GM19372 (cell line): Measurements from ENCODE around the gene CMSS1.

Experiments used
- ATAC-seq: cut with Tn5 transposase; IDR thresholded peaks from one replicate; pipeline ENCODE4 v1.9.1; 2021; ENCODE audit warnings: mild to moderate bottlenecking, low read depth, moderate library complexity; ENCODE audit not compliant: unreplicated experiment

The CMSS1 gene

GRCh38 chr3:99896482-99896881 is 78.8 kb downstream of the CMSS1 start:
- ATAC-seq: no peak

DNA sequence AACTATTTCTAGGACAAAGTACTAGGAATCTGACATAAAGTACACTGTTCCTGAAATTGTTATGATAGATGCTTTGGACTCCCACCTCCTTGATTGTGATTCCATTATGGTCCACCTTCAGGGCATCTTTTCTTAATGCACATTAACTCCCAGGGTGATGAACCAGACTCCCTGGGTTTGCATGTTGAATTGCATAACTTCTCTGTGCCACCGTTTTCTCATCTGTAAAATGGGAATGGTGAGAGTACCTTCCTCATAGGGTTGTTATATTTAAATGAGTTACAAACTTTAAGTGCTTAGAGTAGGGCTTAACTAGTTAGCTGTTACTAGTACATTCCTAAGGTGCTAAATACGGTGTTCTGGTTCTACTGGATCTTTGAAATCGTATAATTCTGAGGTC is 81.9 kb downstream of the CMSS1 start:
- ATAC-seq: no peak

DNA sequence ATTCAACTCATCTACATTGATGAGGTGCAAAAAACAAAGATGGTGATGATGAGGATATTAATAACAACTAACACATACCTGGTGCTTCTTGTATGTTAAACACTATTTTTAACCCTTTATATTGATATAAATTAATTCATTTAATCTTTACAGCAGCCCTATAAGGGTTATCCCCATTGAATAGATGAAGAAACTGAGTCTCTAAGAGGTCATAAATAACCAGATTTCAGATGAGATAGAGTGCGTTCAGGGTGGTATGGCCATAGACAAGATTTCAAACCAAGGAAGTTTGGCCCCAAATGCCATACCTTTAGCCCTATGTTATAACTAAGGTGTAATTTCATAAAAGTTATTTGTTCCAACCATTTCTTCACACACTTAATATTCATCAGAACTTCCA is 82.6 kb downstream of the CMSS1 start:
- no peak for ATAC-seq

GRCh38 chr3:99901200-99901926 is 83.7 kb downstream of the CMSS1 start:
- ATAC-seq: no peak

- no peak for ATAC-seq
Measured at GRCh38 chr3:99902091-99902490, 84.4 kb downstream of the CMSS1 start.

GRCh38 chr3:99903869-99904268 is 86.2 kb downstream of the CMSS1 start:
- no peak for ATAC-seq

DNA sequence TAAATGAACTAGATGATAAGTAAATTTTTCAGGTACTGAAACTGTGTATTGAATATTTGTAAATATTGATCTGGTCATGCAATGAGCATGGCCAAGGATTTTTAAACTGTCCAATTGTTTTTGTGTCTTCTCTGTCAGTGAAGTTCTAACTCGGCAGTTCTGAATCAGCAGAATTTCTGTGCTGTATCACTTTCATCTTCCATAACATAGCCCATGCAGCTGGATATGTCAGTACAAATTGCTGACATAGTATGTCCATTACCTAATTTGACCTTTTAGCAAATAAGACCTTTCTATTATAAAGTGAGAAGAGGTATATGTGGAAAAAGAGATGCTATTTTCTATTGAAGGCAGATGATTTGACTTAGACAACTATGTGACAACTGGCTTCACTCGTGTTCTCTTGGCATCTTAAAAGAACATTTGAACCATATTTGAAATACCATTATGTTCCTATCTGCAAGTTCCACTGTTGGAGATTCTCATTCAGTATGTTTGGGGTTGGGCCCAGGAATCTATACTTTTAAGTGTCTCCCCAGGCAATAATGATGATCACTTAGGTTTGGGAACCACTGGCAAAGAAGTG is 90.4 kb downstream of the CMSS1 start:
- ATAC-seq: no peak

DNA sequence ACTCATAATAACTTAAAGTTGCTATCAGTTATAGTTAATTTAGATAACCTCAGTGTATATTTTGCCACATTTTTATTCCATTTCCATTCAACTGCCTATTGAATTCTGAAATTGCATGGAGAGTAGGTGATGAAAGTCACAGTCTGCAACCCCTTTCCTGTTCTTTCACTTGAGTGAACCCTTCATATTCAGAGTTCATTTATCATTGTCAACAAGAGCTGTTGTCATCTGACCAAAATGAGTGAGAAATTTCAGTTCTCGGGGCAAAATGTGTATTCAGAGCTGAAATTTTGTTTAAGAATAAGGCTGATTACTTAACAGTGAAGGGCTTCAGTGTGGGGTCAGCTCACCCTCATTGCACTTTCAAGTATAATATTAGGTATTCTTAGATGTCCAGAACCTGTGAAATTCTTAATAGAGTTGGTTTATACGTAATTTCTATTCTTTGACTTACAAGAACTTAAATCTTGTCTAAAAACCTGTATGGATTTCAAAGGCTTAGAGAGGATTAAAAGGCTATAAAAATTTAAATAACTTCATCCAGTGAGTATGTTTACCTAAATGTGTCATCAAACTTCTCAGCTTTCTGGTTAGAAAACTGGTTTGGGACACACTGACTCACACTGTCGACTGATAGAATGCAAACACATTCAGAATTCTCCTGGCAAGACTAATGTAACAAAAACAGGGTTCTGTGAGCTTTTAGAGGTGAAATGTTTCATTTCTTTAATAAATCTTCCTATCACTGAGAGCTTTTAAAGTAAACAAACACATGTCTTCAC is 92.2 kb downstream of the CMSS1 start:
- ATAC-seq: no peak

DNA sequence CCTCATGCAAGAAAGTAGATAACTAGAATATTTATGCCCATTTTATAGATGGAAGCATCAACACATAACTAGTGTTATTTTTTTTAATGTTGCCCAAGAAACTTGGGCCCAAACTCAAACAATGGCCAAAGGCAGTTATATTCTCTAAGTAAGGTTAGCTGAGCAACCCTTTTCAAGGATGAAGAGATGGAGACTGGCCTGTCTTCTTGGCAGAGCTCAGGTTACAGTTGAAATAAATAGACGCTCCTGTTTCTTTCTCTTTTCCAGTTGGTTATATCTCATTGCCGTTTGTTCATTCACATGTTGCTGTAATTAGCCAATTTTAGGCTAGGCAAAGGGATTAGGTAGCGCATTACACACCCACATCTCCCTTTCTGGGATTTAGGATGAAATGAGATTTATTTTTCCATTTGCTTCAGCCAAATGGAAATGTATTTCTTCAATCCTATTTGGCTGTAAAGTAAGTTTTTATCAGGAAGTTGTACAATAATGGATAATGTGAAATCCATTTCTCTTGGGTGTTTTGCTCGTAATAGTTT is 93.2 kb downstream of the CMSS1 start:
- no peak for ATAC-seq

DNA sequence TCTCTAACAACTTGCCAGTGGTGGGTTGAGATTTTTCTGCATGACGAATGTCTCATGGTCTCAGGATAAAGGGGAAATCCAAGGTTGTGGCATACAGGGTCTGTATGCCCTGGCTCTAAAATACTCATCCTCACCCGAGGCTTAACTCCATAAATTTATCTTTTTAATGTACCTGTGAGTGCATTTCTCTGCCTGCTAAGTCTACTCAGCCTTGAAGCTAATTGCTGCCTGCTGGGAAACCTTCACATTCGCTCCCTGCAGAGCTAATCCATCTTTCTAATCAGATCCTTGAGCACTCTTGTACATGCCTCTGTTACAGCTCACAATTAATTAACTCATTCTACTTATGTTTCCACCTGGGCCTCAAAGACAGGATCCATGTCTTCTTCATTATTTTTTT is 93.8 kb downstream of the CMSS1 start:
- no peak for ATAC-seq

GRCh38 chr3:99915906-99916432 is 98.3 kb downstream of the CMSS1 start:
- no peak for ATAC-seq

- ATAC-seq: no peak
Measured at GRCh38 chr3:99918715-99919114, 101.1 kb downstream of the CMSS1 start.

GRCh38 chr3:99919694-99920093 is 102.0 kb downstream of the CMSS1 start:
- ATAC-seq: no peak

DNA sequence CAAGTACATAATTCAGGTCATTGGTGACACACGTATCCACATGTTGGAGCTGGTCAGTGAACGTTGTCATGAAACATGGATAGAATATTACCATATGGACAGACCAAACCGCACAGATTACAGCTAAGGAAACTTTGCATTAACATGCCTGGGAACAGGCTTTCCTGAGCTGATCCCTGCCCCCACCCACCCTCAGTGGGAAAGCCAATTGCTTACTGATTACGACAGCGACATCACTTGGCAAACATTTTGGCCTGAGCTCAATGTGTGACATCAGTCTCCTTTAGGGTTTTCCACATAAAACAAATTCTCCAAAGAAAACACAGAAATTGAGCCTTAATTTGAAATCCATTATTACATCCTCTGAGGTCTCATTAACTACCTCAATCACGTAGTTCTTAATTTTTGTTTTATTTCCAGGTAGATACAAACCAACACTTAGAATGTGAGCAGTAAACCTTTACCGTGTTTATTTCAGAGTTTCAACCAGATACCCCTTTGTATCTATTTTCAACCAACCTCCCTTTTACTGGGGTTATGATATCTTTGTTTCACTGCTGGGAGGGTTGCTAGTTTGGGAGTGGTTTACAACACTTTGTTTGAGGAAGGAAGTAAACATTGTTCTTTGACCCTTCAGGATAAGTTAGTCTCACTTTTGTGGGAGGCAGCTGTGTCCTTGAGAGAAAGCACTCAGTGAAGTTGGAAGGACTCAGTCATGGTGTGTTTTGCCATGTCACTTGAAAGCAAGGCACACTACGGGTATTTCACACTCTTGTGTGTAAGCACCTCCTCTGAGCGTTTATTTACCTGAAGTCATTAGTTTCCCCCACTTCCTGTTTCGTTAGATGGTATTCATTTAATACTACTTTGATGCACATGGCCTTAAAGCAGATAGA is 103.1 kb downstream of the CMSS1 start:
- no peak for ATAC-seq

GRCh38 chr3:99921377-99921695 is 103.7 kb downstream of the CMSS1 start:
- ATAC-seq: no peak

DNA sequence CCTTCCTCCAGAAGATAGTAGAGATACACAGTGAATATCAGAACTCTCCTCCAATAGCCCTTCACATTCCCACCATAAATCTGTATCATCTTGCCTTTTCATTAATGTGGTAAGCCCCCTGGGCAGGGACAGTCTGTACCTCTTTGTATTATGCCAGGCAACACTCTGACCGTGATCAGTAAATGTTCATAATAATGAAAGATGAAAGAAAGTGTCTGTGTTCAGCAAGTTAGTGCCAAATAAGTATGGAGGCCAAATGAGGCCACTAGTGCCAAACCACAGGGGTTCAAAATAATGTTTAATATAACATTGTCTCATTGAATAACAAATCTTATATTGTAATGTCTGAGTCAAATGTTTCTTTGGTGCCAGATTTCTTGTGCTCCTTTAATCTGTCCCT is 104.3 kb downstream of the CMSS1 start:
- no peak for ATAC-seq

DNA sequence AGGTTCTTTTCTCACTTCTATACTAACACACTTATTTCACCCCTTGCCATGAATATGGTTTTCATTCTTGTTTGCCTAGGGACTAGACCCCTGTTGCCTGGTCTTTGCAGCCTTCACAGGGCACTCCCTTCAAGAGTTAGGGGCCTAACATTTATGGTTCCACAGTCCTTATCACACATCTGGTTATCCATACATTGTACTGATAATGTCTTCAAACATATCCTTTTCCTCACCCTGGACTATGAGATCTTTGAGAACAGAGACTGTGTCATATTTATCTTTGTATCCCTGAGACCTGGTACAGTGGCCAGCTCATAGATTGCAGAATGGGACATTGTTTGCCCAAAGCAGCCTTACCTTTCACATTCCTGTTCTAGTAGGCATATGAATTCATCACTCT is 106.2 kb downstream of the CMSS1 start:
- ATAC-seq: no peak

DNA sequence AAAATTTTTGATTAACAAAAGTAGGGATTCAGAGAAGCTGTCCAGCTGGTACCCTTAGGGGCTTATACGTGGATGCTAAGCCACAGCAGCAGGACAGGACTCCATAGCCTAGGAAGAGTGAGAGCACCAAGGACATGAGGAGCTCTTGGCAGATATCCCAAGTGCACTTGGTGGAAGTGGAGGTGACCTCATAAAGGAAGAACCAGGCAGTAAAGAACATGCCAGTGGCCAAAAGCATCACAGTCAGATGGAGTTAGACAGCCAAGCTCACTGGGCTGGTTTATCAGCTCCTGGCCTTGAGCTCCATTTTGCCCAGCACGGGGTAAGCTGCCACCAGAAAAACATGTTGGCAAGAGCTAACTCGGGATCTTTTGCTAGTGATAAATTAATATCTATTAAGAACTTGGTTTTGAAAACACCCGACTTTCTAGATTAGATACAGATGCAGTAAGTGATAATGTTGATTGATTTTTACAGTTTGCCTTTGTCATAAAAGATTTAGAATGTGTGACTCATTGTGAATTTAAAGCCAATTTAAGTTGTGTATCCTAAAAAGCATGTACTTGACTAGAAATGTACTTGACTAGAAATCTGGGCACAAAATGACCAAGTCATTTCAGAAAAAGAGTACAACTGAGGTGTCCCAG is 108.0 kb downstream of the CMSS1 start:
- no peak for ATAC-seq

DNA sequence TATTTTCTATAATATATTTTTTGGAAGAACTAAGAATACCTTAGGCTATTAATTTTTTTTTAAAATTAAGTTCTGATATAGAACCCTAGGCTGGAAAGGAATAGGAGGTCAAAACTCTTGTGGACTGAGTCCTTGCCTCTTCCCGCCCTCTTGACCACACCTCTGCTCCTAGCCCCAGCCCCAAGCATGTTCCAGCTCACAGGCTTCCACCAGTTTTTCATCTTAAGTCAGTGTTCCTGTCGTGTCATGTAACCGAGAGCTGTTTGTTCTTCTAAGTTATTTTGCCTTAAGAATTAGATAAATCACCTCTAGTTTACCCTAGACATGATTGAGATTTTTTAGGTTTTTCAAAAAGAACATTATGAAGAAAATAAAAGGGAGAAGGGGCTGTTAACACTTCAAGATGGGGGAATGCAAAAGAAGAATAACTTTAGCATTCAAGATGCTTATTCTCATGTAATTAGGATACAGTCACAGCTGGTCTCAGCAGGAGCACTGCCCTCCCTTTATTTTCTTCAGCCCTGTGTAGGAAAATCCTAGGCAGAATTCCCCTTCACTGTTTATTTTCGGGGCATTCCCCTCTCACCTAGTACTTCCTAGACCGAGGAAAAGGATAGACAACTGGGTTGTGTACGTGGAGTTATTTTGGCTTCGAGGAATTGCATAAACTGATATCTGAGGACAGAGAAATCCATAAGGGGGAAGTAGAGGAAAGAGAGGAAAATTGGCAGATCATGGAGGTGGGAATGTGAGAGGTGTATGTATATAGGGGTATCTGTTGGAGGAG is 110.2 kb downstream of the CMSS1 start:
- ATAC-seq: no peak
